WERI-Rb-1 (cell line): ENCODE measurements around the gene DACH1.
A peak's percentile ranks its signal among the peaks of the same experiment; 100 is the strongest.

ENCODE experiments used
- DNase-seq: peaks from one replicate; pipeline ENCODE4 v3.0.0-alpha.2; 2020
- H3K27ac ChIP-seq: fragments of 250-450 bp; sonication (Bioruptor Pico); 2 replicates; pipeline ENCODE4 v1.5.1; 2020; ENCODE audit warnings: mild to moderate bottlenecking, moderate library complexity
- H3K27me3 ChIP-seq: fragments of 250-450 bp; sonication (Bioruptor Pico); 2 replicates; pipeline ENCODE4 v1.5.1; 2021; ENCODE audit warnings: mild to moderate bottlenecking, low read depth, moderate library complexity; ENCODE audit not compliant: insufficient read depth, severe bottlenecking
- H3K36me3 ChIP-seq: fragments of 250-450 bp; sonication (Bioruptor Pico); 2 replicates; pipeline ENCODE4 v1.5.1; 2020; ENCODE audit warnings: mild to moderate bottlenecking, moderate library complexity
- H3K4me3 ChIP-seq: 2 replicates; pipeline ENCODE4 v1.5.1; 2011; ENCODE audit warnings: low read depth, mild to moderate bottlenecking, control low read depth, low read length
- H3K9me3 ChIP-seq: fragments of 250-450 bp; sonication (Bioruptor Pico); 2 replicates; pipeline ENCODE4 v1.5.1; 2021; ENCODE audit warnings: mild to moderate bottlenecking, moderate library complexity; ENCODE audit not compliant: severe bottlenecking
- CTCF ChIP-seq: IDR thresholded peaks from 2 replicates; pipeline ENCODE4 v1.5.1; 2011; ENCODE audit warnings: low read depth, mild to moderate bottlenecking, control low read depth, inconsistent platforms, low read length

Gene DACH1

GRCh38 chr13:71517004-71517403 is 350.0 kb downstream of the DACH1 start:
- Histone ChIP-seq H3K36me3 (no peaks in the 10 kb centered on the region), H3K9me3 (no peaks in the 10 kb centered on the region), H3K4me3 (no peak overlapping the region), H3K27me3 (no peaks in the 10 kb centered on the region), H3K27ac (no peak overlapping the region)
- no peak for DNase-seq
- TF ChIP-seq CTCF = no peak

- H3K4me3 ChIP-seq = no peak overlapping the region
- H3K9me3 ChIP-seq = no peaks in the 10 kb centered on the region
- no peaks in the 10 kb centered on the region for H3K27me3 ChIP-seq
- no peak for DNase-seq
- no peaks in the 10 kb centered on the region for H3K36me3 ChIP-seq
- TF ChIP-seq CTCF = no peak
- no peak overlapping the region for H3K27ac ChIP-seq
These were observed 350.5 kb downstream of the DACH1 start for GRCh38 chr13:71516521-71516920.

- no peak for DNase-seq
- H3K27me3 ChIP-seq = no peaks in the 10 kb centered on the region
- H3K4me3 ChIP-seq = no peak overlapping the region
- no peaks in the 10 kb centered on the region for H3K36me3 ChIP-seq
- peak overlapping the region; percentile 19; the same call in 1 of the 2 replicates for H3K27ac ChIP-seq
- TF ChIP-seq CTCF = no peak
- no peaks in the 10 kb centered on the region for H3K9me3 ChIP-seq
These were observed 351.3 kb downstream of the DACH1 start for GRCh38 chr13:71515744-71516038.

GRCh38 chr13:71514900-71515743 is 351.9 kb downstream of the DACH1 start:
- no peaks in the 10 kb centered on the region for H3K36me3 ChIP-seq
- no peak overlapping the region for H3K4me3 ChIP-seq
- no peak for DNase-seq
- H3K27ac ChIP-seq = no peak overlapping the region
- TF ChIP-seq CTCF = no peak
- H3K27me3 ChIP-seq = no peaks in the 10 kb centered on the region
- H3K9me3 ChIP-seq = no peaks in the 10 kb centered on the region

GRCh38 chr13:71513411-71514033 is 353.5 kb downstream of the DACH1 start:
- Histone ChIP-seq H3K36me3 (no peaks in the 10 kb centered on the region), H3K9me3 (no peaks in the 10 kb centered on the region), H3K27me3 (no peaks in the 10 kb centered on the region), H3K4me3 (no peak overlapping the region), H3K27ac (peak overlapping the region; percentile 48)
- no peak for TF ChIP-seq CTCF
- DNase-seq = peak; percentile 78

- no peak for DNase-seq
- Histone ChIP-seq H3K27ac (no peak overlapping the region), H3K9me3 (no peaks in the 10 kb centered on the region), H3K27me3 (no peaks in the 10 kb centered on the region), H3K36me3 (no peaks in the 10 kb centered on the region), H3K4me3 (no peak overlapping the region)
- no peak for TF ChIP-seq CTCF
These were observed 363.2 kb downstream of the DACH1 start for GRCh38 chr13:71503781-71504180.
